Heart left ventricle (tissue), 16 donors: ENCODE measurements around the gene CYSLTR1. TPM values are rescaled to one million over a fixed set of nuclear protein-coding genes. Genes with fewer than 3 reads are reported as not detected.
"Not testable (repeated sequence)": the region's sequence is repeated elsewhere in the genome, so short reads cannot be mapped to it uniquely, and the experiment has no call there.

Experiments used
- ATAC-seq, 4 donors: fragments of 200-7000 bp; cut with Tn5 transposase; one replicate each; pipeline ENCODE4 v1.9.1; 2020 to 2022; ENCODE audit warnings: moderate library complexity in 4 of 4, mild to moderate bottlenecking in 3 of 4, moderate number of reproducible peaks in 1 of 4
- DNase-seq, 5 donors: peaks; one replicate each; pipeline ENCODE4 v3.0.0-alpha.2; 2020
- H3K27ac ChIP-seq, 12 donors: fragments of 200-600 bp; sonication (generic) in 4 of 12; one replicate each; pipeline versions ENCODE4 v1.5.0 to v1.8.0; 2016 to 2022; ENCODE audit warnings: mild to moderate bottlenecking in 2 of 12
- H3K27me3 ChIP-seq, 9 donors: fragments of 200-600 bp; sonication (generic) in 2 of 9; one replicate each; pipeline versions ENCODE4 v1.5.1 to v1.8.0; 2016 to 2022; ENCODE audit warnings: mild to moderate bottlenecking in 3 of 9
- H3K36me3 ChIP-seq, 9 donors: fragments of 200-600 bp; sonication (generic) in 2 of 9; one replicate each; pipeline versions ENCODE4 v1.5.0 to v1.8.0; 2018 to 2022; ENCODE audit warnings: mild to moderate bottlenecking in 2 of 9
- H3K4me1 ChIP-seq, 12 donors: fragments of 200-600 bp; sonication (generic) in 4 of 12; one replicate each; pipeline versions ENCODE4 v1.5.0 to v1.8.0; 2016 to 2022; ENCODE audit warnings: mild to moderate bottlenecking in 3 of 12
- H3K4me3 ChIP-seq, 12 donors: fragments of 200-600 bp; sonication (generic) in 4 of 12; one replicate each; pipeline versions ENCODE4 v1.5.0 to v1.8.0; 2017 to 2022; ENCODE audit warnings: mild to moderate bottlenecking in 9 of 12, moderate library complexity in 4 of 12
- H3K9me3 ChIP-seq, 12 donors: fragments of 200-600 bp; sonication (generic) in 4 of 12; one replicate each; pipeline versions ENCODE4 v1.5.0 to v1.8.0; 2016 to 2022; ENCODE audit warnings: mild to moderate bottlenecking in 1 of 12
- CTCF ChIP-seq, 12 donors: fragments of 200-600 bp; sonication (generic) in 4 of 12; IDR thresholded peaks; one replicate each; pipeline versions ENCODE4 v1.5.0 to v1.8.0; 2018 to 2022; ENCODE audit warnings: antibody characterized with exemption in 12 of 12, mild to moderate bottlenecking in 5 of 12
- POLR2A ChIP-seq, 2 donors: fragments of 450-650 bp; IDR thresholded peaks; one replicate each; pipeline ENCODE4 v1.6.1; 2017; ENCODE audit warnings: antibody characterized with exemption in 2 of 2, mild to moderate bottlenecking in 2 of 2, moderate library complexity in 2 of 2
- WGBS, 4 donors: extraction: QIAGEN DNeasy Blood & Tissue Kit in 2 of 4; methylation state at CpG; one replicate each; pipeline versions ENCODE4 v1.1.5 to v1.1.7; 2013 to 2018; 5-methylcytosine and 5-hydroxymethylcytosine counted together
- intact Hi-C, 10 donors: fragments of 100-400 bp; cut with DNase I; formaldehyde crosslinking; loops; one replicate each; pipeline versions ENCODE4 v1.11.1 to v1.14.2; 2022
- polyA plus RNA-seq, 2 donors: library from polyadenylated mRNA; stranded (reverse); fragments of 200-250 nt; gene quantifications; one replicate each; pipeline ENCODE4 v1.2.3, GENCODE V29; 2013
- total RNA-seq, 9 donors: library from RNA; depleted of rRNA in 2 of 9; stranded (reverse); fragments of >200 nt in 2 of 9; fragmentation: NEBNext Ultra II Directional in 3 of 9; extraction: Animal tissue kit (Norgen Biotek cat#: 25700) in 3 of 9; gene quantifications; one replicate each; pipeline versions ENCODE4 v1.1.0 to v1.2.4, GENCODE V29; 2016 to 2023
- donor health status: ischemic (EF 13 %, LVEDD 7.1; RV severe dilation, severe dysfunction).
- donor health status: healthy with polysubstance abuse.
- donor health status: DM: no; HTN: yes; CAD: no.
- donor health status: DM: no; HTN: no; CAD: no.
- donor health status: ischemic (EF 25% LVEDD 6.9; RV normal size, moderate dysfunction).
- donor health status: ischemic (EF 25% LVEDD 5.7; RV mildly dilated, moderate dysfunction).
- donor health status: healthy.
- donor health status: DM: yes; HTN: yes; CAD: no.
- donor health status: ischemic (EF 35%, LVEDD 5.7; RV mildly dilated, moderate dysfunction).
- donor health status: nonischemic (EF 11% LVEDD 7.7; RV severe dilation, severe dysfunction).
- donor health status: DM: yes; HTN: yes; CAD: no.
- donor health status: PGD.
- donor health status: ischemic (EF 29% LVEDD 5.4; RV normal size, mild dysfunction).
- donor health status: nonischemic (EF 23%, LVEDD 6.1; RV moderate dilation, normal function).

Gene CYSLTR1
- total and polyA plus RNA-seq, 11 donors = 0.30 to 3.9 (median 1.1) TPM

- Histone ChIP-seq H3K9me3 (no peaks in the 10 kb centered on the region), H3K36me3 (no peaks in the 10 kb centered on the region), H3K4me3 (no peak overlapping the region), H3K4me1 (no peaks in the 10 kb centered on the region), H3K27me3 (no peaks in the 10 kb centered on the region), H3K27ac (no peak overlapping the region)
- intact Hi-C loops = no loop called here
- TF ChIP-seq POLR2A (IDR thresholded peaks at IDR 0.05) (no peak), CTCF (IDR thresholded peaks at IDR 0.05) (no peak)
- ATAC-seq (no peak), DNase-seq (no peak)
- WGBS, 4 donors = 41 to 56% (median 46%) methylated on average over 3 of the region's 3 CpGs
Observed at GRCh38 chrX:78313526-78313925, 13.9 kb downstream of the CYSLTR1 start.

DNA sequence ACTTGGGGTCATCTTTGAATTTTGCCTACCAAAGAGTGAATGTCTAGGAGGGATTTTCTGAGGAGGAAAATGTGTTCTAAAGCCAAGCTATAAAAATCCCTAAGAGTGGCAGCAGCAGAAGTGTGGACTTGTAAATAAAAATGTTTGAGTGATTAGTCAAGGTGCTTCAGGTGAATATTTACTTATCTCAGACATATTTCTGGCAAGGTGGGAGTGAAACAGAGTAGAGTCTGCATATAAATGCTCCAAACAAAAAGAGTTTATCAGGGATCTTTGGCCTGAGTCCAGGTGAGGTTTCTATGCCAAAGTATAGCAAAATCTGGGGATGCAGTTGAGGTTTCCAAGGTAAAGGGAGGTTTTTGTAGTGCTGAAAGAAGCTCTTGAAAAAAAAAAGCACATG is 19.7 kb downstream of the CYSLTR1 start:
- Histone ChIP-seq H3K36me3 (no peaks in the 10 kb centered on the region), H3K9me3 (no peaks in the 10 kb centered on the region), H3K4me1 (no peaks in the 10 kb centered on the region), H3K27me3 (no peaks in the 10 kb centered on the region), H3K4me3 (no peak overlapping the region), H3K27ac (no peak overlapping the region)
- DNase-seq (no peak), ATAC-seq (no peak)
- intact Hi-C loops = no loop called here
- no peak for TF ChIP-seq CTCF (IDR thresholded peaks at IDR 0.05)
- no peak for TF ChIP-seq POLR2A (IDR thresholded peaks at IDR 0.05)

- H3K4me3 ChIP-seq = no peak overlapping the region
- TF ChIP-seq CTCF (IDR thresholded peaks at IDR 0.05) = no peak
- no peak for TF ChIP-seq POLR2A (IDR thresholded peaks at IDR 0.05)
Observed at GRCh38 chrX:78303086-78303485, 24.3 kb downstream of the CYSLTR1 start.

DNA sequence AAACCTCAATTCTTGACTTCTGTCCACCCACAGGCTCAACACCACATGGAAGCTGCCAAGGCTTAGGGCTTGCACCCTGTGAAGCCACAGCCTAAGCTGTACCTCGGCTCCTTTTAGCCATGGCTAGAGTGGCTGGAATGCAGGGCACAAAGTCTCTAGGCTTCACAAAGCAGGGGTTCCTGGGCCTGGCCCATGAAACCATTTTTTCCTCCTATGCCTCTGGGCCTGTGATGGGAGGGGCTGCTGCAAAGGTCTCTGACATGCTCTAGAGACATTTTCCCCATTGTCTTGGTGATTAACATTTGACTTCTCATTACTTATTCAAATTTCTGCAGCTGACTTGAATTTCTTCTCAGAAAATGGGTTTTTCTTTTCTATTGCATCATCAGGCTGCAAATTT is 26.5 kb downstream of the CYSLTR1 start:
- H3K36me3 ChIP-seq, H3K4me3 ChIP-seq, H3K27me3 ChIP-seq, H3K4me1 ChIP-seq, H3K27ac ChIP-seq, intact Hi-C loops, DNase-seq, ATAC-seq: not testable (repeated sequence)
- H3K9me3 ChIP-seq = peaks cover 0 to 19% (median 2%) of the 10 kb centered on the region in 12 donors
- WGBS, 4 donors = 40 to 78% (median 69%) methylated on average over 1 of the region's 1 CpG

More at GRCh38 chrX:78303086-78303485, 24.3 kb downstream of the CYSLTR1 start:
- 86 to 90% (median 88%) methylated on average over 2 of the region's 2 CpGs for WGBS, 4 donors
- H3K27me3 ChIP-seq = no peaks in the 10 kb centered on the region
- H3K27ac ChIP-seq = no peak overlapping the region
- H3K36me3 ChIP-seq = no peaks in the 10 kb centered on the region
- no peak for ATAC-seq
- no peaks in the 10 kb centered on the region for H3K4me1 ChIP-seq
- DNase-seq = no peak
- H3K9me3 ChIP-seq = peaks cover 0 to 19% (median 2%) of the 10 kb centered on the region in 12 donors
- intact Hi-C loops = no loop called here

DNA sequence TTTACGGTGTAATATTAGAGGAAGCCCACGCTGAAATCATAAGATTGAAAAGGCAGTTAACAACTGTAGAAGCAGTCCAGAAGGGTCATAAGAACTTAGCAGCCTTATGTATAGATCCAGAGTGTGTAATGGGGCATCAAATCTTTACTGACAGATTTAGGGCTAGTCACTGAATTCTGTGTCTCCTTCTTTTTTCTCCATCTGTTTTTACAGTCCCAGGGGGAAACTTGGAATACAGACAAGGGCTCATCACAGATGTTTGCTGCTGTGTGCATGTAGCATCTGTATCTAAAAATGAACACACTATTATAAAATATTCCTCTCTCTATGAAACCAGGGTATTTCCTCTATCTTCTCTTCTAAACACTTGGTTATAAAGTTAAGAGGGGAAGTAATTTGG is 43.9 kb downstream of the CYSLTR1 start:
- H3K36me3 ChIP-seq = no peaks in the 10 kb centered on the region
- no peak for TF ChIP-seq CTCF (IDR thresholded peaks at IDR 0.05)
- no peak for TF ChIP-seq POLR2A (IDR thresholded peaks at IDR 0.05)
- ATAC-seq (no peak), DNase-seq (no peak)
- no peak overlapping the region for H3K4me3 ChIP-seq
- H3K4me1 ChIP-seq = no peaks in the 10 kb centered on the region
- H3K9me3 ChIP-seq = peaks cover 0 to 12% (median 3%) of the 10 kb centered on the region in 12 donors
- intact Hi-C loops = no loop called here
- WGBS, 4 donors = 52 to 70% (median 66%) methylated on average over 2 of the region's 2 CpGs
- peaks cover 0 to 3% (median 0%) of the 10 kb centered on the region in 9 donors for H3K27me3 ChIP-seq
- no peak overlapping the region for H3K27ac ChIP-seq
